ENCODE data around the gene RTF1.

GRCh38 chr15:41513506-41514227, 96.8 kb downstream of the RTF1 start, which contains the start of gene LTK:
- TF ChIP-seq CTCF (IDR thresholded peaks at IDR 0.05 in 4 of 5, conservative IDR thresholded peaks at IDR 0.05 in 1 of 5) (no peak), POLR2A (IDR thresholded peaks at IDR 0.05) (no peak)
